Measurements from ENCODE around the gene PDLIM3. TPM values are rescaled to one million over a fixed set of nuclear protein-coding genes. Genes with fewer than 3 reads are reported as not detected.

The PDLIM3 gene, protein sequence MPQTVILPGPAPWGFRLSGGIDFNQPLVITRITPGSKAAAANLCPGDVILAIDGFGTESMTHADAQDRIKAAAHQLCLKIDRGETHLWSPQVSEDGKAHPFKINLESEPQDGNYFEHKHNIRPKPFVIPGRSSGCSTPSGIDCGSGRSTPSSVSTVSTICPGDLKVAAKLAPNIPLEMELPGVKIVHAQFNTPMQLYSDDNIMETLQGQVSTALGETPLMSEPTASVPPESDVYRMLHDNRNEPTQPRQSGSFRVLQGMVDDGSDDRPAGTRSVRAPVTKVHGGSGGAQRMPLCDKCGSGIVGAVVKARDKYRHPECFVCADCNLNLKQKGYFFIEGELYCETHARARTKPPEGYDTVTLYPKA
- total RNA-seq (2011; cell fraction: chromatin; rRNA removed; ENCODE audit: low replicate concordance) = not detected in 2 replicates
- not detected in 2 replicates for total RNA-seq (2011; cell fraction: nucleolus; rRNA removed)
- not detected in 2 replicates for total RNA-seq (2011; cell fraction: nucleoplasm; rRNA removed)
- 0.12 TPM in 1 of 2 replicates, not detected in the other for total RNA-seq (2014; rRNA removed)
- not detected in 2 replicates for total RNA-seq (2014; rRNA removed; fragmentation: Illumina TruSeq; extraction: Trizol)
- total RNA-seq (2015; rRNA removed; fragmentation: Illumina TruSeq; extraction: Trizol) = not detected in 2 replicates
- total RNA-seq (2021) = not detected in 2 replicates
- not detected in 2 replicates for polyA plus RNA-seq (2011; rRNA removed)
- polyA plus RNA-seq (2011; cell fraction: cytosol; rRNA removed) = not detected in 2 replicates
- polyA plus RNA-seq (2011; cell fraction: nucleus; rRNA removed) = not detected in 2 replicates
- 0.04 and 0.14 TPM in 2 replicates for polyA plus RNA-seq (2012)
- polyA plus RNA-seq (2014; fragmentation: Illumina TruSeq; extraction: Trizol) = not detected in 2 replicates
- polyA plus RNA-seq (2014; fragmentation: Nextera tagmentation; extraction: Ambion mirVana) = under 1 TPM in 1 of 2 experiments, not detected in 1; 0.06 TPM
- polyA plus RNA-seq (2014; rRNA removed) = not detected in 2 replicates
- not detected in 2 replicates for polyA minus RNA-seq (2011; rRNA and poly(A)+ RNA removed)
- not detected in 2 replicates for polyA minus RNA-seq (2011; cell fraction: cytosol; rRNA and poly(A)+ RNA removed)
- not detected in 2 replicates for polyA minus RNA-seq (2011; cell fraction: nucleus; rRNA and poly(A)+ RNA removed)
- percentile 13 among the genes with signal in this experiment for Bru-seq, nascent RNA
- BruChase-seq, experiment 1, labeled RNA remaining after a 2-hour chase = percentile 3 among the genes with signal in this experiment
- percentile 8 among the genes with signal in this experiment for BruChase-seq, experiment 2, labeled RNA remaining after a 6-hour chase
- long read RNA-seq, experiment 1 = 0 reads
- long read RNA-seq, experiment 2 = 0 reads
- long read RNA-seq, experiment 3 = 0 reads

DNA sequence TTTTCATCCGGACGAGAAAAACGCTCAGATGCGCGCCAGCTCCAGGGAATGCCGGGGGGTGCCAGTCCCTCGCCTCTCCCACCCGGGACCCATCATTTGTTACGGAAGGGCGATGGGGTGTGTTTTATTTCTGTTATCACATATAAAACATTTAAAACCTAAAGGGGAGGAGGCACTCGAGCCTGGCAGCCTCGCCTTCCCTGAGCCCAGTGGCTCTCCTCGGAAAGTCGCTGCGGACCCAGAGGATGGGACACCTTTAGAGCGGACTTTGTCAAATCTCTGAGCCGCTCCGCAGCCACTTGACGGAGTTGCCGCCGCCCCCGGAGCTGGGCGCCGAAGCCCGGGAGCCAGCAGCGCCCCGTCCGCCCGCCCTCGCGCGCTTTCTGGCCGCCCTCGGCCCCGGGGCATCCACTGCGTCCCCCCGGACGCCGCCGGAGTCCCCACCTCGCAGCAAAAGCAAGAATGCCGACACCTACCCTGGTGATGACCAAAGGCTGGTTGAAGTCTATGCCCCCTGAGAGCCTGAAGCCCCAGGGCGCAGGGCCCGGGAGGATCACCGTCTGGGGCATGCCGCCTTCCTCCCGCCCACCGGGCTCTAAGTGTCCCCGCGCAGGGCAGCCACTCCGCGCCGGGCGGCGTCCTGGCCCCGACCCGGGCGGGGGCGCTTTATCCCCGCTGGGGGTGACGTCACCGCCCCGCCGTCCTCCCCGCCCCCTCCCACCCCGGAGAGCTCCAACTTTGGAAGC lies at the start of gene PDLIM3:
Gene PDLIM3 (minus strand): TSS at position 642 of the 746 bp plus-strand sequence. CDS start 73 bp downstream, at position 569.
- Histone ChIP-seq H3K27ac (ENCODE audit: extremely low read depth, low read depth, low read length) (no peak within 1 kb of the TSS), H3K9ac (ENCODE audit: insufficient read depth in 1 of 2, low read depth in 2 of 2, low read length in 2 of 2) (no peak within 1 kb of the TSS), H3K79me2 (ENCODE audit: control insufficient read depth, insufficient read depth, low read length) (no peaks in the 10 kb centered on the region), H3K4me2 (ENCODE audit: insufficient read depth, low read length) (peak within 1 kb of the TSS; percentile 41), H2AFZ (ENCODE audit: low read depth, low read length) (no peak within 1 kb of the TSS), H3K4me1 (replicated peaks in 1 of 2; ENCODE audit: control insufficient read depth in 2 of 2, insufficient read depth in 2 of 2, low read length in 2 of 2) (peaks cover 0 to 11% of the 10 kb centered on the region in 2 experiments; a peak in 3 of 5 replicates), H3K4me3 (peak within 1 kb of the TSS; percentile 22; the same call in 1 of the 2 replicates), H3K9me3 (replicated peaks; ENCODE audit: control insufficient read depth, insufficient read depth, low read depth, low read length) (no peaks in the 10 kb centered on the region), H3K9me1 (ENCODE audit: control insufficient read depth, insufficient read depth, low read length) (no peaks in the 10 kb centered on the region), H3K36me3 (ENCODE audit: control insufficient read depth, insufficient read depth, low read length) (no peaks in the 10 kb centered on the region), H4K20me1 (replicated peaks; ENCODE audit: control insufficient read depth, insufficient read depth, low read length) (peaks cover 3% of the 10 kb centered on the region; the same call in 1 of the 2 replicates), H3K27me3 (ENCODE audit: control insufficient read depth in 2 of 2, insufficient read depth in 2 of 2, low read length in 2 of 2) (peaks cover 40 to 43% of the 10 kb centered on the region in 2 experiments)
- DNase-seq (ENCODE audit: extremely low read depth in 1 of 4, low spot score in 3 of 4) (peak; percentile 51 to 77 (median 72)), FAIRE-seq (no peak), ATAC-seq (peak; percentile 91)
- WGBS (ENCODE audit: insufficient coverage, low coverage, missing lambda C conversion rate) = 17% methylated on average over 18 of the region's 66 CpGs
- ChIA-PET CTCF (ENCODE audit: low intra/inter-chr PET ratio) (no interaction called here), POLR2A (interaction anchor here (0.6 to 0.8 kb wide), 3 partner anchors 16 to 477 kb away, joined by 3 read pairs; no protein-coding TSS in a partner anchor)
- intact Hi-C loops (cut with micrococcal nuclease) (loop anchor here (5.0 kb wide), 1 partner anchor 57 kb away; no protein-coding TSS in a partner anchor), in situ Hi-C loops (cut with MboI) (no loop called here)
- no TSS peak for BruUV-seq (replicated peaks)
- peak; percentile 79 for TF ChIP-seq JUND (IDR thresholded peaks at IDR 0.05; ENCODE audit: borderline replicate concordance, low read depth, low read length)
- peak; percentile 60; the same call in 1 of the 3 replicates for TF ChIP-seq JUND (tag; IDR thresholded peaks at IDR 0.05; ENCODE audit: borderline replicate concordance, low read depth, low read length)
- TF ChIP-seq ATF1 (CRISPR knock-in tag; IDR thresholded peaks at IDR 0.05) = no peak
- peak; percentile 42; the same call in 1 of the 2 replicates for TF ChIP-seq ATF1 (tag; IDR thresholded peaks at IDR 0.05)
- no peak for TF ChIP-seq ZNF589 (CRISPR knock-in tag; IDR thresholded peaks at IDR 0.05; ENCODE audit: low read depth)
- peak; percentile 81 for TF ChIP-seq ATF7 (IDR thresholded peaks at IDR 0.05)
- TF ChIP-seq, protein P1, sequence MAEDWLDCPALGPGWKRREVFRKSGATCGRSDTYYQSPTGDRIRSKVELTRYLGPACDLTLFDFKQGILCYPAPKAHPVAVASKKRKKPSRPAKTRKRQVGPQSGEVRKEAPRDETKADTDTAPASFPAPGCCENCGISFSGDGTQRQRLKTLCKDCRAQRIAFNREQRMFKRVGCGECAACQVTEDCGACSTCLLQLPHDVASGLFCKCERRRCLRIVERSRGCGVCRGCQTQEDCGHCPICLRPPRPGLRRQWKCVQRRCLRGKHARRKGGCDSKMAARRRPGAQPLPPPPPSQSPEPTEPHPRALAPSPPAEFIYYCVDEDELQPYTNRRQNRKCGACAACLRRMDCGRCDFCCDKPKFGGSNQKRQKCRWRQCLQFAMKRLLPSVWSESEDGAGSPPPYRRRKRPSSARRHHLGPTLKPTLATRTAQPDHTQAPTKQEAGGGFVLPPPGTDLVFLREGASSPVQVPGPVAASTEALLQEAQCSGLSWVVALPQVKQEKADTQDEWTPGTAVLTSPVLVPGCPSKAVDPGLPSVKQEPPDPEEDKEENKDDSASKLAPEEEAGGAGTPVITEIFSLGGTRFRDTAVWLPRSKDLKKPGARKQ (CRISPR knock-in tag; IDR thresholded peaks at IDR 0.05) = 0 out of 2 replicates have a peak, but pooled peaks have one; percentile 18
- 0 out of 2 replicates have a peak, but pooled peaks have one; percentile 15 for TF ChIP-seq CREM (IDR thresholded peaks at IDR 0.05; ENCODE audit: low read depth)
- TF ChIP-seq FOSL1 (tag; conservative IDR thresholded peaks at IDR 0.05) = 0 out of 2 replicates have a peak, but pooled peaks have one; percentile 15
- TF ChIP-seq CAMTA2 (CRISPR knock-in tag; conservative IDR thresholded peaks at IDR 0.05) = no peak
- no peak for TF ChIP-seq ZNF121 (CRISPR knock-in tag; conservative IDR thresholded peaks at IDR 0.05)
- TF ChIP-seq, protein P2, sequence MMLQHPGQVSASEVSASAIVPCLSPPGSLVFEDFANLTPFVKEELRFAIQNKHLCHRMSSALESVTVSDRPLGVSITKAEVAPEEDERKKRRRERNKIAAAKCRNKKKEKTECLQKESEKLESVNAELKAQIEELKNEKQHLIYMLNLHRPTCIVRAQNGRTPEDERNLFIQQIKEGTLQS (IDR thresholded peaks at IDR 0.05) = peak; percentile 84
- TF ChIP-seq, protein P2 (CRISPR knock-in tag; conservative IDR thresholded peaks at IDR 0.05) = no peak

Measured in K562 (cell line).